Measurements from ENCODE around the gene THSD7B.

Gene THSD7B

DNA sequence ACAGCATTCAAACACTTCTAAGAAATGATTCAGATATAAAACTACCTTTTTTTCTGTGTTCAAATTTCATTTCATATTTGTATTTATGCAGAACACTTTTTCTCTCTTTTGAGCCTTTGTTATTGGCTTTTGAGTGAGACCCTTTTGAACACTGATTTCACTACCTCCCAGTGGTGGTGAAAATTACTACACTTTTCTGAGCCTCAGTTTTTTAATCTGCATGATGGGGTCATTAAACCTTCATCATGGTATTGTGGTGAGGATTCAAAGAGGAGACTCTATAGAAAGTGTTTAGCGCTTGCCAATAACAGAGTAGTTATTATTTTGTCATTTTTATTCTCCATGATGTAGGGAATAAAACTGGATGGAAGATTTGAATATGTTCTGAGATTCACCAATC, 169.8 kb downstream of the THSD7B start:
- TF ChIP-seq GATA2 (IDR thresholded peaks at IDR 0.05; ENCODE audit: low read depth, low read length), result no peak
- no peak for TF ChIP-seq GATA3 (IDR thresholded peaks at IDR 0.05; ENCODE audit: low read depth, low read length)

DNA sequence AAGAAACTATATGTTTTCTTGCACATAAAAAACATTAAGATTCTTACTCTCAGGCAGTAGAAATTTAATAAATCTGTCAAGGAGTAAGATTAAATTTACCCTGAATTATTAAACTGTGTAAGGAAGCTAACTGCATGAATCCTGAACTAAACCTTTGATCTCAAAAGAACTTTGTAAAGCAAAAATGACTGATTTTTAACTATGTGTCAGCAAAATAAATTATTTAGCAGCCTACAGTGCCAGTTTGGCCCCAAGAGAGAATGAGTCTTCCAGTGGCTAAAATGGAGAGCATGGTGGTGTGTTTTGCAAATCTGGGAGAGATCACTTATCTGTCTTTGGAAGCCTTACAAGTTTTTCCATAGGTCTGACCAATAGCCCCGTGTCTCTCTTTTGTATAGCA, 190.7 kb downstream of the THSD7B start:
- TF ChIP-seq GATA3 (IDR thresholded peaks at IDR 0.05; ENCODE audit: low read depth, low read length), result no peak
- TF ChIP-seq GATA2 (IDR thresholded peaks at IDR 0.05; ENCODE audit: low read depth, low read length), result no peak

GRCh38 chr2:136957044-136957443, 191.7 kb downstream of the THSD7B start:
- TF ChIP-seq GATA2 (IDR thresholded peaks at IDR 0.05; ENCODE audit: low read depth, low read length), result no peak

GRCh38 chr2:136962105-136962725, 196.9 kb downstream of the THSD7B start:
- no peak for TF ChIP-seq GATA3 (IDR thresholded peaks at IDR 0.05; ENCODE audit: low read depth, low read length)
- no peak for TF ChIP-seq GATA2 (IDR thresholded peaks at IDR 0.05; ENCODE audit: low read depth, low read length)

DNA sequence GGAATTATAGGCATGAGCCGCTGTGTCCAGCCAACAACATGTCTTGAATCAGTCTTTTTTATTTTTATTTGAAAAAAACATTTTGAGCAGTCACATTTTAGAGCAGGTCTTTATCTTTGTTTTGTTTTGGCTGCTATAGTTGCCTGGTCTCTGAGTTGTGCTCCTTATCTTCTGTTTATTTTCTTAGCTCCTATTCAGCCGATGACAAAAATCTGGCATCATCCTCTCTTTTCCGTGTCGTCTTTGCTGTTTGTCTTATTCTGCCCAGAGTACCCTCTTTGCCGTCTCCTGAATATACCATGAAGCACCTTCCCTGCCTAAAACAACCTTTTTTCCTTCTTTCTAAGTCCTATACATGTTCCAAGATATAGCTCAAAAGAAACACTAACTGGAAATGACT, 201.1 kb downstream of the THSD7B start:
- TF ChIP-seq GATA3 (IDR thresholded peaks at IDR 0.05; ENCODE audit: low read depth, low read length) (no peak), GATA2 (IDR thresholded peaks at IDR 0.05; ENCODE audit: low read depth, low read length) (no peak)

GRCh38 chr2:136980303-136980702, 215.0 kb downstream of the THSD7B start:
- TF ChIP-seq GATA3 (IDR thresholded peaks at IDR 0.05; ENCODE audit: low read depth, low read length) (no peak), GATA2 (IDR thresholded peaks at IDR 0.05; ENCODE audit: low read depth, low read length) (no peak)

- TF ChIP-seq GATA3 (IDR thresholded peaks at IDR 0.05; ENCODE audit: low read depth, low read length), result no peak
- no peak for TF ChIP-seq GATA2 (IDR thresholded peaks at IDR 0.05; ENCODE audit: low read depth, low read length)
These were observed 219.7 kb downstream of the THSD7B start for GRCh38 chr2:136985044-136985443.

DNA sequence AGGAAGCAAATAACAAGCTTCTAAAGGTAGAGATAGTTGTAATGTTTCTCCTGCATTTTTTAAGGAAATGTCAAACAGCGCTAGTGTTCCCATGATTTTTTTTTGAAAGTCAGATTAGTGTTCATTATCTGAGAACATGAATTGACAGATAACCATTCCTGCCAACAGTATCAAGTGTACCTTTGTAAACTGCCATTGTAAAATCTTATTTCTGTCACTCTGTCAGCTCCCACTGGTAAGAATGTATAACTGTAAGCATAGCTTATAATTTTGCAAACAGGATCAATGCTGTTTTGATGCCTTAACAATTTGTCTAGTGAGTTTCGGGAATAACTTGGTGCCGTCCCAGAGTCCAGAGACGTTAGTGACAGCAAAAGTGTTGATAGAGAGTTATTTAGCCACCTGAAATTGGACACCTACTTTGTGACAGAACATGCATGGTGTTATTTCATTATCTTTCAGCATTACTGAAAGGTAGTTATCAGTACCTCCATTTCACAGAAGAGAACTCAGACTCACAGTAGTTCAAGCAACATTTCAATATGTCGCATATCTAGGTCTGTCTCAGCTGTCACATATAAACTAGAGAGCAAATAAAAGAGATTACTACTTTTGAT, 221.4 kb downstream of the THSD7B start:
- TF ChIP-seq GATA2 (IDR thresholded peaks at IDR 0.05; ENCODE audit: low read depth, low read length) (no peak), GATA3 (IDR thresholded peaks at IDR 0.05; ENCODE audit: low read depth, low read length) (no peak)

DNA sequence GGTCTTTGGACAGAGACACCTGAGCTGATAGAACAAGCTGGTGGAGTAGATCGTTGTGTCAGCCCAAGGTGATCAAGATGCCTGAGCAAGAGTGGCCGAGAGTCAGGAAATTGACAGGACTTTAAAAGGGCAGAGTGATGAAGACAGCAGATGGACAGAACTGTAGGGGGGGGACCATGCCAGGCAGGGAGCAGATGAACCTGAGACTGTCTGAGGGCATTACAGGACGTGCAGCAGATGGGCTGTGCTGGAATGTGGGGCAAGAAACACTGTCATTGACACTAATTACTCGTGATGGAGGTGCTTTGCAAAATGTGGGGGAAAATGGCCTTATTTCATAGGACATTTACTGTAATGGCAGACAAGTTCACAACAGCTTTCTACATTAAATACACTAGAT, 225.0 kb downstream of the THSD7B start:
- TF ChIP-seq GATA3 (IDR thresholded peaks at IDR 0.05; ENCODE audit: low read depth, low read length) (no peak), GATA2 (IDR thresholded peaks at IDR 0.05; ENCODE audit: low read depth, low read length) (no peak)

GRCh38 chr2:136994793-136995192, 229.4 kb downstream of the THSD7B start:
- TF ChIP-seq GATA2 (IDR thresholded peaks at IDR 0.05; ENCODE audit: low read depth, low read length) (no peak), GATA3 (IDR thresholded peaks at IDR 0.05; ENCODE audit: low read depth, low read length) (no peak)

DNA sequence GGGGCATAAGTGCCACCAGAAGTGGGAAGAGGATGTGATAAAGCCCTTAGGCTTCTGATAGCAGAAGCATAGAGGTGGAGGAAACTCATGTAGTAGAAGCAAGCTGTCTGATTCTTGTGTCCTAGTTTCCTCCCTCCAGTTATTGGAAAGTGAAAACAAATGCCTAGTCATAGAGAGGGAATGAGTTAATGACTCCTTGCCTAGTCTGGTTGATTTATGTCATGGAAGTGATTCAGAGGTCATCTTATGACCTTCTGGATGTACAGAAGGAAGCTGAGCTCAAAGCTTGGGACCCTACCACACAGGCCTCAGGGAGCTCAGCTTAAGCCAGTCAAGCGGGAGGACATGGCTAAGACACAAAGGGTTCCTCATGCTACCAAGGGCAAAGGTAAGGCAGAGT, 232.2 kb downstream of the THSD7B start:
- TF ChIP-seq GATA3 (IDR thresholded peaks at IDR 0.05; ENCODE audit: low read depth, low read length), result no peak
- TF ChIP-seq GATA2 (IDR thresholded peaks at IDR 0.05; ENCODE audit: low read depth, low read length), result no peak

- TF ChIP-seq GATA3 (IDR thresholded peaks at IDR 0.05; ENCODE audit: low read depth, low read length) (no peak), GATA2 (IDR thresholded peaks at IDR 0.05; ENCODE audit: low read depth, low read length) (no peak)
These were observed 235.5 kb downstream of the THSD7B start for GRCh38 chr2:137000811-137001210.

- no peak for TF ChIP-seq GATA2 (IDR thresholded peaks at IDR 0.05; ENCODE audit: low read depth, low read length)
- no peak for TF ChIP-seq GATA3 (IDR thresholded peaks at IDR 0.05; ENCODE audit: low read depth, low read length)
These were observed 237.6 kb downstream of the THSD7B start for GRCh38 chr2:137002896-137003295.

DNA sequence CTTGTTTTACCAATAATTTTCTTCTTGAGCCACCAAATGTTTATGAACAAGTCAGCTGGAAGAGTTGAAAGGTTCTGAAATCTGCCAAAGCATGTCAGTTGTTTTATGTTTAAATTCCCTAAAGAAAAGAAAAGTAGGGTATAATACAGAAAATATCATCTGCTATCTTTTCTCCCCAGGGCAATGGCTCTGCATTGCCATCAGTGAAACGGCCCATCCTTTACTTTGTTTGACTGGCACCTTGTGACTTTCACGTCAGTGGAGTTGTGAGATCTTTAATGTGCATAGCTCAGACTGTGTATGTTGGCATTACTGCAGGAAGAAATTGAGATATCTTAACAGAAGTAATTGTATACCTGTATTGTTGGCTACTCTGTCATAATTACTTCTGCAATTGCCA, 239.9 kb downstream of the THSD7B start:
- no peak for TF ChIP-seq GATA2 (IDR thresholded peaks at IDR 0.05; ENCODE audit: low read depth, low read length)
- no peak for TF ChIP-seq GATA3 (IDR thresholded peaks at IDR 0.05; ENCODE audit: low read depth, low read length)

DNA sequence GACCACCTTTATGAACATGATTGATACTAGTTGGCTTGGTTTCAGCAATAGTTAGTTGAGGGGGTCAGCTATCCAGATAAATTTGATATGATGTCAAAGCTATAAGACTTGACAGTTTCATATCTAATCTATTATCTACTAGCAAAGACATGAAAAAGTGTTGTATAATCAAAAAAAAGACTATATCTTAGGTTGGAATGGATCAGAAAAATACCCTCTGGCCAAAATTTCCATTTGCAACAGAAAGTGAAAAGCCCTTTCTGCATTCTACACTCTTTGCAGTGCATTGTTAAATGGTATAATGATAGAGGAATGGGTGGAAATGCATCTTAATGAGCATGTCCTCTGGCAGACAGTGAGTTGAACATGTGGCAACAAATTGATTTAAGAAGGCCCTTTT, 242.6 kb downstream of the THSD7B start:
- TF ChIP-seq GATA2 (IDR thresholded peaks at IDR 0.05; ENCODE audit: low read depth, low read length) (peak; percentile 74), GATA3 (IDR thresholded peaks at IDR 0.05; ENCODE audit: low read depth, low read length) (peak; percentile 98)

GRCh38 chr2:137009953-137010352, 244.6 kb downstream of the THSD7B start:
- TF ChIP-seq GATA2 (IDR thresholded peaks at IDR 0.05; ENCODE audit: low read depth, low read length), result no peak
- TF ChIP-seq GATA3 (IDR thresholded peaks at IDR 0.05; ENCODE audit: low read depth, low read length), result no peak
